ENCODE measurements around the gene PDE6B.

- TF ChIP-seq POLR2A (IDR thresholded peaks at IDR 0.05), result no peak
- no peak for TF ChIP-seq CTCF (IDR thresholded peaks at IDR 0.05)
- TF ChIP-seq EP300 (IDR thresholded peaks at IDR 0.05; ENCODE audit: low read depth), result no peak
These were observed 86.7 kb downstream of the PDE6B start for GRCh38 chr4:712093-712492.
